ENCODE data around the gene GSTM2. TPM values are rescaled to one million over a fixed set of nuclear protein-coding genes. Genes with fewer than 3 reads are reported as not detected.

GSTM2 gene
- total RNA-seq, 1 experiment from 2014 or later, result 14.9 TPM

GRCh38 chr1:109664671-109665070 lies 3.2 kb upstream of the GSTM2 start:
- Histone ChIP-seq H4K91ac (ENCODE audit: insufficient read length, low read depth, low read length) (no peak overlapping the region), H3K9me3 (ENCODE audit: control insufficient read depth, low read depth, low read length) (no peaks in the 10 kb centered on the region), H2BK5ac (ENCODE audit: insufficient read length, low read length) (no peak overlapping the region), H2AFZ (ENCODE audit: low read length) (no peak overlapping the region), H4K20me1 (ENCODE audit: control insufficient read depth, insufficient read depth, insufficient read length) (no peaks in the 10 kb centered on the region), H4K8ac (replicated peaks; ENCODE audit: insufficient read length, low read depth, low read length) (no peak overlapping the region), H3K9ac (ENCODE audit: extremely low read depth, insufficient read length, low read length) (no peak overlapping the region), H3K27me3 (ENCODE audit: insufficient read depth, low read length) (no peaks in the 10 kb centered on the region), H2BK15ac (ENCODE audit: low read depth, low read length) (no peak overlapping the region), H2AK5ac (ENCODE audit: insufficient read length, low read length) (no peak overlapping the region), H3K4ac (ENCODE audit: low read depth, low read length) (no peak overlapping the region), H2BK20ac (ENCODE audit: low read depth, low read length, poor library complexity, severe bottlenecking) (no peak overlapping the region), H3K56ac (ENCODE audit: insufficient read length, low read depth, low read length) (no peak overlapping the region), H3K14ac (ENCODE audit: insufficient read depth, low read length) (no peak overlapping the region), H3K18ac (ENCODE audit: insufficient read length, low read depth, low read length) (no peak overlapping the region), H3K23me2 (ENCODE audit: insufficient read length, low read depth, low read length, poor library complexity, severe bottlenecking) (peaks cover 3% of the 10 kb centered on the region), H2BK120ac (ENCODE audit: low read depth, low read length, poor library complexity, severe bottlenecking) (no peak overlapping the region), H3T11ph (ENCODE audit: low read length) (no peak overlapping the region), H3K23ac (ENCODE audit: insufficient read length, low read depth, low read length) (no peak overlapping the region), H2BK12ac (ENCODE audit: insufficient read length, low read depth, low read length) (no peak overlapping the region), H4K5ac (ENCODE audit: insufficient read length, low read depth, low read length) (no peak overlapping the region), H3K79me2 (ENCODE audit: insufficient read depth, low read length) (no peaks in the 10 kb centered on the region), H3K27ac (ENCODE audit: insufficient read length, low read depth, low read length) (no peak overlapping the region), H3K4me2 (ENCODE audit: insufficient read depth, insufficient read length, low read length) (no peak overlapping the region), H3K79me1 (ENCODE audit: insufficient read depth, low read depth, low read length, poor library complexity, severe bottlenecking) (no peaks in the 10 kb centered on the region), H3K4me1 (ENCODE audit: insufficient read depth, low read length) (no peaks in the 10 kb centered on the region)
- Mint-ChIP-seq H3K9me3 (peaks cover 0 to 2% of the 10 kb centered on the region in 2 experiments; a peak in 1 of 5 replicates), H3K27me3 (ENCODE audit: low read depth) (peaks cover 3% of the 10 kb centered on the region), H3K36me3 (ENCODE audit: insufficient read depth in 1 of 3, low read depth in 3 of 3) (peaks cover 0 to 5% (median 0%) of the 10 kb centered on the region in 3 experiments; a peak in 1 of 7 replicates), H3K27ac (no peak overlapping the region), H3K4me3 (no peak overlapping the region), H3K4me1 (peaks cover 8 to 11% of the 10 kb centered on the region in 2 experiments; a peak in 3 of 4 replicates)
- no peak for TF ChIP-seq CTCF (conservative IDR thresholded peaks at IDR 0.05)
- no peak for DNase-seq
- no CpG with 5 or more reads among the region's 1 CpG for WGBS (ENCODE audit: extremely low coverage, insufficient read length, low lambda C conversion rate)
